DND-41 (cell line): ENCODE results near the gene SEZ6L2.

ENCODE experiments used
- ATAC-seq: fragments of 200-7000 bp; cut with Tn5 transposase; 3 replicates; pipeline ENCODE4 v1.9.1; 2021; ENCODE audit warnings: low read depth; ENCODE audit not compliant: insufficient read depth
- DNase-seq: peaks from one replicate; pipeline ENCODE4 v3.0.0-alpha.2; 2020
- H2AFZ ChIP-seq: 2 replicates; pipeline ENCODE4 v1.6.0; 2012; ENCODE audit warnings: low read depth, low read length
- H3K27ac ChIP-seq: 2 replicates; pipeline ENCODE4 v1.5.1; 2012; ENCODE audit warnings: low read length, inconsistent platforms
- H3K27me3 ChIP-seq: fragments of 200-600 bp; sonication (generic); 2 replicates; pipeline ENCODE4 v1.6.0; 2012; ENCODE audit warnings: low read length, mild to moderate bottlenecking, inconsistent platforms; ENCODE audit not compliant: insufficient read depth, poor library complexity
- H3K36me3 ChIP-seq: 2 replicates; pipeline ENCODE4 v1.5.1; 2012; ENCODE audit warnings: low read length, inconsistent platforms; ENCODE audit not compliant: insufficient read depth
- H3K4me1 ChIP-seq: 2 replicates; pipeline ENCODE4 v1.5.1; 2012; ENCODE audit warnings: mild to moderate bottlenecking, low read length; ENCODE audit not compliant: insufficient read depth
- H3K4me2 ChIP-seq: 2 replicates; pipeline ENCODE4 v1.6.0; 2012; ENCODE audit warnings: mild to moderate bottlenecking, moderate library complexity, low read length, inconsistent platforms; ENCODE audit not compliant: insufficient read depth
- H3K4me3 ChIP-seq, 2 experiments: fragments of 200-600 bp in 1 of 2; shearing (Covaris generic) in 1 of 2; 2 replicates each; pipeline ENCODE4 v1.5.1; 2012 to 2016; ENCODE audit warnings: inconsistent platforms in 2 of 2, low read length in 2 of 2, mild to moderate bottlenecking in 2 of 2, low read depth in 1 of 2, moderate library complexity in 1 of 2
- H3K79me2 ChIP-seq: 2 replicates; pipeline ENCODE4 v1.6.0; 2012; ENCODE audit warnings: low read length, inconsistent platforms; ENCODE audit not compliant: insufficient read depth
- H3K9ac ChIP-seq: 2 replicates; pipeline ENCODE4 v1.6.0; 2012; ENCODE audit warnings: low read depth, mild to moderate bottlenecking, inconsistent platforms, low read length, moderate library complexity
- H3K9me3 ChIP-seq: 2 replicates; pipeline ENCODE4 v1.5.1; 2012; ENCODE audit warnings: low read length, moderate library complexity, mild to moderate bottlenecking, inconsistent platforms; ENCODE audit not compliant: insufficient read depth, severe bottlenecking
- H4K20me1 ChIP-seq: 2 replicates; pipeline ENCODE4 v1.6.0; 2012; ENCODE audit warnings: low read length; ENCODE audit not compliant: insufficient read depth
- EZH2 ChIP-seq: IDR thresholded peaks from 3 replicates; pipeline ENCODE4 v1.6.1; 2012; ENCODE audit warnings: borderline replicate concordance, low read depth, mild to moderate bottlenecking, moderate library complexity, low read length, inconsistent platforms; ENCODE audit not compliant: severe bottlenecking
- TF ChIP-seq, protein P1 (sequence below): IDR thresholded peaks from 2 replicates; pipeline ENCODE4 v1.5.1; 2012; ENCODE audit warnings: borderline replicate concordance, low read length, moderate library complexity, mild to moderate bottlenecking; ENCODE audit not compliant: poor library complexity, severe bottlenecking; ENCODE audit errors: extremely low read depth

The SEZ6L2 gene

DNA sequence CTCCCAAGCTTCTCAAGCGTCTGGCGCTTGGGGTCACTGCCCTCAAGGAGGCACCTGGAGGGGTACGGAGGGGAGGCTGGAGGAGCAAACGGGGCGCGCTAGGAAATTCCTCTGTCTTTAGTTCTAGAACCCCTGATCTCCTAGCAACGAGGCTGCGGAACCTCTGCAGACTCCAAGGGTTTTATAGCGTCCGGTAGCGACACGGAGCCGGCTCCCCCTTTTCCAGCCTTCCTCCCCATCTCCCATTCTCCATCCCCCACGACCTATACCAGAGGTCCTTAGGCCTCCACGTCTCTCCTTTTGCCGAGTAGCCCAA lies 35.7 kb downstream of the SEZ6L2 start:
- peaks cover 26% of the 10 kb centered on the region for H3K36me3 ChIP-seq
- no peak for DNase-seq
- H3K27ac ChIP-seq, result peak overlapping the region; percentile 89
- H3K4me2 ChIP-seq, result peak overlapping the region; percentile 94
- peaks cover 35% of the 10 kb centered on the region for H3K4me1 ChIP-seq
- H3K9ac ChIP-seq, result peak overlapping the region; percentile 79
- no peaks in the 10 kb centered on the region for H3K9me3 ChIP-seq
- TF ChIP-seq, protein P1, sequence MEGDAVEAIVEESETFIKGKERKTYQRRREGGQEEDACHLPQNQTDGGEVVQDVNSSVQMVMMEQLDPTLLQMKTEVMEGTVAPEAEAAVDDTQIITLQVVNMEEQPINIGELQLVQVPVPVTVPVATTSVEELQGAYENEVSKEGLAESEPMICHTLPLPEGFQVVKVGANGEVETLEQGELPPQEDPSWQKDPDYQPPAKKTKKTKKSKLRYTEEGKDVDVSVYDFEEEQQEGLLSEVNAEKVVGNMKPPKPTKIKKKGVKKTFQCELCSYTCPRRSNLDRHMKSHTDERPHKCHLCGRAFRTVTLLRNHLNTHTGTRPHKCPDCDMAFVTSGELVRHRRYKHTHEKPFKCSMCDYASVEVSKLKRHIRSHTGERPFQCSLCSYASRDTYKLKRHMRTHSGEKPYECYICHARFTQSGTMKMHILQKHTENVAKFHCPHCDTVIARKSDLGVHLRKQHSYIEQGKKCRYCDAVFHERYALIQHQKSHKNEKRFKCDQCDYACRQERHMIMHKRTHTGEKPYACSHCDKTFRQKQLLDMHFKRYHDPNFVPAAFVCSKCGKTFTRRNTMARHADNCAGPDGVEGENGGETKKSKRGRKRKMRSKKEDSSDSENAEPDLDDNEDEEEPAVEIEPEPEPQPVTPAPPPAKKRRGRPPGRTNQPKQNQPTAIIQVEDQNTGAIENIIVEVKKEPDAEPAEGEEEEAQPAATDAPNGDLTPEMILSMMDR, result no peak
- TF ChIP-seq EZH2, result no peak
- H3K27me3 ChIP-seq, result no peaks in the 10 kb centered on the region
- no peak for ATAC-seq
- H4K20me1 ChIP-seq, result no peaks in the 10 kb centered on the region
- H2AFZ ChIP-seq, result peak overlapping the region; percentile 65
- peak overlapping the region in 1 of 2 experiments; percentile 84; a peak in 2 of 4 replicates for H3K4me3 ChIP-seq
- H3K79me2 ChIP-seq, result peaks cover 24% of the 10 kb centered on the region

DNA sequence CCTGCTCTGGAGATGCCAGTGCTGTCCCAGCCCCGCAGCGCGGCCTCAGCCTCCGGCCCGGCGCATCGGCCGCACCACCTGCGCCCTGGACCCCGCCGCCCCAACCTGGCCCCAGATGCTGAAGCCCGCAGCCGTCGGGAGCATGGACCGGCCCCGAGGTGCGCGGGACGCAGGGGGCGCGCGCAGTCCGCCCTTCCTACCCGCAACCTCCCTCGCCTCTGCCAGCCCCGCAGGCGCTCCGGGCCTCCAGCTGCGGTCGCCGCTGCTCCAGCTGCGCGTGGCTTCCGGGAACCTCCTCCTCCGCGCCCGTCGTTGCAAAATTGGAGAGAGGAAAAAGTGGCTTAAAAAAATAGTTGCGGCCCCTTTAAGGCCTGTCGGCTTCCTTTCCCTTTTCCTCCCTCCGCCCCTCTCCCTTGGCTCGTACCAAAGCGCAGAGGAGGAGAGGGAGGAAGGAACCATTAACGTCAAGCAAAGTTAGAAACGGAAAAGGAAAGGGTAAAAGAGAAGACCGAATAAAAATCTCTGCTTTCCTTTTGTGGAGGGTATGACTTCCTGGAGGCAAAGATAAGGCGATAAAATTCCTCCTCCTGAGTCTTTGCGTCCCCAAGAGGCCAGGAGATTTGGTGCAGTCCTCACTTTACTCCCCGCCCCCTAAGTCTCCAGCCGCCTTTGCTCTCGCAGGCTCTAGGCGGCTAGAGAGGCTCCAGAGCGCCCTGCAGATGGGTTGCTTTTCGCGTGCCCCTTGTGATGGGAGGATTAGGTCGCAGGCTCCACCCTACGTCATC lies 36.3 kb downstream of the SEZ6L2 start, which contains the start of gene CDIPT:
Gene CDIPT (minus strand): TSS at position 343 of the 785 bp plus-strand sequence. CDS start 369 bp downstream, outside the sequence.
- Histone ChIP-seq H3K27me3 (no peaks in the 10 kb centered on the region), H3K9me3 (no peaks in the 10 kb centered on the region), H4K20me1 (no peaks in the 10 kb centered on the region), H3K4me1 (peaks cover 35% of the 10 kb centered on the region), H3K27ac (peak within 1 kb of the TSS; percentile 89), H3K9ac (peak within 1 kb of the TSS; percentile 79), H3K4me2 (peak within 1 kb of the TSS; percentile 94), H3K36me3 (peaks cover 28% of the 10 kb centered on the region), H2AFZ (peak within 1 kb of the TSS; percentile 65), H3K4me3 (peak within 1 kb of the TSS; percentile 78 to 84), H3K79me2 (peaks cover 24% of the 10 kb centered on the region)
- TF ChIP-seq EZH2, result no peak
- TF ChIP-seq, protein P1, result peak; percentile 97
- DNase-seq (peak; percentile 96), ATAC-seq (peak; percentile 98)

DNA sequence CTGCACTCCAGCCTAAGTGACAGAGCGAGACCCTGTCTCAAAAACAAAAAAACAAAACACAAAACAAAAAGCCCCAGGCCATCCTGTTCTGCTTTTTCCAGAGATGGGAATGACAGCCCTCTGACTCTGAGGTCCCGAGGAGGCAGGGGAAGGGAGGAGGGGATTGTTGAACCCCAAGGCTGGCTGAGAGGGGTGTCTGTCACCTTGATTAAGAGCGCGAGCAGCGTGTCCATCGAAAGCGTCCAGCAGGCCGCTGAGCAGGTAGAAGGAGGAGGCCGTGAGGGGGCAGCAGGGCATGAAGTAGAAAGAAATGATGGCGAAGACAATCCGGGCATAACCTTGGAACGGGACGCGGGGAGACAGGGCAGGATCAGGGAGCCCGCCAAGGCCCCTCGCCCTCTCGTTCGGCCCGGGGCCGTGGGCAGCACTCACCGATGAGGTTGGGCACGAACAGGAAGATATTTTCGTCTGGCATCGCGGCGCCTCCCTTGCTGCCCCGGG lies 36.9 kb downstream of the SEZ6L2 start:
- H3K27ac ChIP-seq, result peak overlapping the region; percentile 89
- peaks cover 30% of the 10 kb centered on the region for H3K4me1 ChIP-seq
- peaks cover 28% of the 10 kb centered on the region for H3K36me3 ChIP-seq
- H4K20me1 ChIP-seq, result no peaks in the 10 kb centered on the region
- TF ChIP-seq EZH2, result no peak
- TF ChIP-seq, protein P1, result peak; percentile 23
- H3K79me2 ChIP-seq, result peaks cover 24% of the 10 kb centered on the region
- H3K9me3 ChIP-seq, result no peaks in the 10 kb centered on the region
- peak overlapping the region; percentile 78 to 84 for H3K4me3 ChIP-seq
- peak overlapping the region; percentile 79 for H3K9ac ChIP-seq
- ATAC-seq, result no peak; the same call in 2 of the 3 replicates
- H3K27me3 ChIP-seq, result no peaks in the 10 kb centered on the region
- no peak for DNase-seq
- H2AFZ ChIP-seq, result peak overlapping the region; percentile 65
- H3K4me2 ChIP-seq, result peak overlapping the region; percentile 94
